GM10266 (cell line): Measurements from ENCODE around the gene OR5AN1.
"Not testable (repeated sequence)": the region's sequence is repeated elsewhere in the genome, so short reads cannot be mapped to it uniquely, and the experiment has no call there.

Experiments used
- DNase-seq: peaks from one replicate; pipeline ENCODE4 v3.0.0; 2012; ENCODE audit errors: extremely low spot score
- TF ChIP-seq, protein P1 (sequence below): IDR thresholded peaks from 2 replicates; pipeline ENCODE4 v1.5.1; 2012; ENCODE audit warnings: mild to moderate bottlenecking, low read depth; ENCODE audit not compliant: control insufficient read depth, insufficient read depth; ENCODE audit errors: missing control alignments

Gene OR5AN1

DNA sequence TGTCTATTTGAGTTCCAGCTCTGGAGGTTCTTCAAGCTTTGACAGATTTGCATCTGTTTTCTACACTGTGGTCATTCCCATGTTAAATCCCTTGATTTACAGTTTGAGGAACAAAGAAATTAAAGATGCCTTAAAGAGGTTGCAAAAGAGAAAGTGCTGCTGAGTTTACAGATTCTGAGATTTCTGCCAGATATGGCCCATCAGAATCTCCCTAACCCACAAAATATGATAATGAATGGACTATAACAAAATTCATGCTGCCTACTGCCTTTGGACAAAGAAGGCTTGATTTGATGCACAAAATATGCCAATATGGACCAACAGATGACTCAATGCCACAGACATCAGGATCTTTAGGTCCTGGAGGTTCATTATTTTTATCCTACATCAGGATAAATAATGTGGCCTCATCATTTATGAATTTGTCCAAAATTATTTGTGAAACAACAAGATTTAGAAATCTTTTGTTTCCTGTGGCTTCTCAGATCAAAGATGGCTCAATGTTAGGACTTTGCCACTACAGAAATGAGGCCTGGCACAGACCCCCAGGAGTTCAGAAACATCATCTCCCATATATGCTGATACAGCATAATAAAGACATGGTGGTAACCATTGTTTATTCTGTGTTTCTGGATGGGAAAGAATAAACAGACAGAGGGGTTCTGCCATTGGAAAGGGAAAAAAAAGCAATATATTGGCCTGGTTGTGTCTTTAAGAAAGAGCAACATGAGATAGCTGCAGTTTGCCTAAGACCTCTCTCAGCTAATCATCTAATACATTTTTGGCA, 6.7 kb downstream of the OR5AN1 start:
- TF ChIP-seq, protein P1, sequence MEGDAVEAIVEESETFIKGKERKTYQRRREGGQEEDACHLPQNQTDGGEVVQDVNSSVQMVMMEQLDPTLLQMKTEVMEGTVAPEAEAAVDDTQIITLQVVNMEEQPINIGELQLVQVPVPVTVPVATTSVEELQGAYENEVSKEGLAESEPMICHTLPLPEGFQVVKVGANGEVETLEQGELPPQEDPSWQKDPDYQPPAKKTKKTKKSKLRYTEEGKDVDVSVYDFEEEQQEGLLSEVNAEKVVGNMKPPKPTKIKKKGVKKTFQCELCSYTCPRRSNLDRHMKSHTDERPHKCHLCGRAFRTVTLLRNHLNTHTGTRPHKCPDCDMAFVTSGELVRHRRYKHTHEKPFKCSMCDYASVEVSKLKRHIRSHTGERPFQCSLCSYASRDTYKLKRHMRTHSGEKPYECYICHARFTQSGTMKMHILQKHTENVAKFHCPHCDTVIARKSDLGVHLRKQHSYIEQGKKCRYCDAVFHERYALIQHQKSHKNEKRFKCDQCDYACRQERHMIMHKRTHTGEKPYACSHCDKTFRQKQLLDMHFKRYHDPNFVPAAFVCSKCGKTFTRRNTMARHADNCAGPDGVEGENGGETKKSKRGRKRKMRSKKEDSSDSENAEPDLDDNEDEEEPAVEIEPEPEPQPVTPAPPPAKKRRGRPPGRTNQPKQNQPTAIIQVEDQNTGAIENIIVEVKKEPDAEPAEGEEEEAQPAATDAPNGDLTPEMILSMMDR = no peak

DNA sequence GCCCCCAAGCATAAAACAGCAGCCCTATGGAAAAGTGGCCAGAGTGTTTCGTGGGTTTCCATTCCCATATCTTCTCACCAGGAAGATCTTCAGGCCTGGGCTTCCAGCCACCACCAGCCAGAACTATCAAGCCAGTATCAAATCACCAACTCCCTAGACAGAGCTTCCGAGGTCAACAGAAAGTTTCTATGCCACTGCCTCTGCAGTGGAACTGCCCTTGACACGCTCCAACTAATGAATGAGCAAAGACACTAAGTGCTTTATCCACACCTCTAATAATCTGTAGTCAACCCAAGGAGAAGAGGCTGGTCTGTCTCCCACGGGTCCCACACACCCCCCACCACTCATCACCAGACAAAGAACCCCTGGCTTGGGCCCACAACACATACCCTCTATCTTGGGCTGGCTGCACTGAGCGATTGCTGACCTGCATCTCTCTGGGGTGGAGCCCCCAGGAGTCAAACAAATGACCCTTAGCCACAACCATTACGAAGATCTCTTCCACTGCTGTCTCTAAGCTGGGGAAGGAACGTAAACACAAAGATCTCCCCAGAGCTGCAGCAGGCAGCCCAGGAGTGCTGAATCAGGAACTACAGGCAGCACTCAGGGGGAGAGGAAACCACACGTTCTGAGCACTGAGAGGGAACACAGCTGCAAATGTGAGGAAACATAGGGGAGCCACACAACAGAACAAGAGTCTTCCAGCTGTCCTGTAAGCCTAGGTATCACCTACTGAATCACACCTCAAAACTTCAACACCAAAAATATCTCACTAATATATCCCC, 9.7 kb downstream of the OR5AN1 start:
- no peak for DNase-seq
- TF ChIP-seq, protein P1 = no peak

More for the DNA sequence above, 6.7 kb downstream of the OR5AN1 start:
- no peak for DNase-seq

DNA sequence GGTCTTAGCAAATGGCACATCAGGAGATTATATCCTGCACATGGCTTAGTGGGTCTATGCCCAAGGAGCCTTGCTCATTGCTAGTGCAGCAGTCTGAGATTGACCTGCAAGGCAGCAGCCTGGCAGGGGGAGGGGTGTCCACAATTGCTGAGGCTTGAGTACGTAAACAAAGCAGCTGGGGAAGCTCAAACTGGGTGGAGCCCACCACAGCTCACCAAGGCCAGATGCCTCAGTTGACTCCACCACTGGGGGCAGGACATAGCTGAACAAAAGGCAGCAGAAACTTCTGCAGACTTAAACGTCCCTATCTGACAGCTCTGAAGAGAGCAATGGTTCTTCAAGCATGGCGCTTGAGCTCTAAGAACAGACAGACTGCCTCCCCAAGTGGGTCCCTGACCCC, 13.6 kb downstream of the OR5AN1 start:
- DNase-seq = not testable (repeated sequence)

DNA sequence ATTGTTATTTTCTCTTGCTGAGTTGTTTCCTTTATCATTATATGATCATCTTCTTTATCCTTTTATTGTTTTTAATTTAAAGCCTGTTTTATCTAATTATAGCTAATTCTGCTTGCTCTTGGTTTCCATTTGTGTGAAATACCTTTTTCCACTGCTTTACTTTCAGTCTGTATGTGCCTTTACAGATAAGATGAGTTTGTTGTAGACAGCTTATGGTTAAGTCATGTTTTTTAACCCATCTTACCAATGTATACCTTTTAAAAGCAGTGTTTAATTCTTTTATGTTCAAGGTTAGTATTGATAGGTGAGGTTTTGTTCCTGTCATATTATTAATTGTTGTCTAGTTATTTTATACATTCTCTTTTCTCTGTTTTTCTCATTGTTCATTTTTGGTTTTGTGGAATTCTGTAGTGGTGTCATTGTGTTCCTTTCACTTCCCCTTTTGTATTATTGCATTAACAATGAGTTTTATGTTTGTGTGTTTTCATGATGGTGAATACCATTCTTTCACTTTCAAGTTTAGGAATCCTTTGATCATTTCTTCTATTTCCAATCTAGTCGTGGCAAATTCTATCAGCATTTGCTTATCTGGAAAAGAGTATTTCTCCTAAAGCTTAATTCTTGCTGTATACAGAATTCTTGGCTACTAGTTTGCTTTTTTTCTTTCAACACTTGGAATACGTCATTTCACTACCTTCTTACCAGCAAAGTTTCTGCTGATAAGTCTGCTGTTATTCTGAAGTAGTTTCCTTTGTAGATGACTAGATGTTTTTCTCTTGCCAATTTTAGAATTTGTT, 21.8 kb downstream of the OR5AN1 start:
- peak; percentile 20 for DNase-seq
- TF ChIP-seq, protein P1 = no peak

DNA sequence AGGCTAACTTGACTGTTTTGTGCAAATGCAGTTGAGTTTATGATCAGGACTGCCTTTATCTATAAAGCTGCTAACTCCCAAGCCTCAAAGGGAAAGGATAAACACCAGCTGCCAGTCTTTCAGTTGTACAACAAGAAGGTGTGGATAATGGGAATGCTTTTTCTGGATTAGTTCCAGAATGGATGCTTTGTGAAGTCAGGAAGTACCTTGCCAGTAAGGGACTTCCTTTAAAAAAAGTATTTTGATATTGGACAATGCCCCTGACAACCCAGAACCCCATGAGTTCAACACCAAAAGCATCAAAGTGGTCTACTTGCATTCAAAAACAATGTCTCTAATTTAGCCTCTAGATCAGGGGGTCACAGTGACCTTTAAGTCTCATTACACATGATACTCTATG, 35.5 kb downstream of the OR5AN1 start:
- DNase-seq = no peak
- TF ChIP-seq, protein P1 = no peak

DNA sequence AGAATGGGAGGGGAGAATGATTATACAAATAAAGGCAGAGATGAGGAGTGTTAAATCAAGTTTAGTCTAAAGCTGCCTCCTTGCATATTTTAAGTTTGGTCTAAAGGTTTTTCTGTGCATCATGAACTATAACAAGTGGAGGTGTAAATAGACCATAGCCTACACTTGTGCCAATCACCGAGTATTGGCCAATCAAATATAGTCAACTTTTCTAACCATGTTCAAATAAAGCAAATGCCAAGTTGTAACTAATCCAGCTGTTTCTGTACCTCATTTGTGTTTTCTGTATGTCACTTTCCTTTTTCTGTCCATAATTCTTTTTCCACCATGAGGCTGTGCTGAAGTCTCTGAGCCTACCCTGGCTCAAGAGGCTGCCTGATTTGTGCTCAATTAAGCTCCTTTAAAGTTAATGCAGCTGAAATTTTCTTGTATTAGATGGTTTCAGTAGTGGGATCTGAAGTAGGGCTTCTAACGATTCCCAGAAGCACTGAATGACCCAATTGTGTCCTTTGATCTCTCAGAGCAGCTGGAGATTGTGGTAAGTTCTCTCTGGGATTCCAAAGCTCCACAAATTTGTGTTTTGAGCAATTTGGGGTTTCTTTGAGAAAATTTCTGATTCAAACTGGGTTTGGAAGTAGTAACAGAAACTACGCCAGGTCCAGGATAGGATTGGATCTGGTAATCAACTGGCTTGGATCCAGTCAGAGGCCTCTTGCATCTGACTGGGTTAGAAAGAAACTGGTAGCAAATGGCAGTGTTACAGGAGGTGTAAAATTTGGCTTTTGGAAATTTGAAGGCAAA, 42.0 kb downstream of the OR5AN1 start:
- no peak for DNase-seq
- TF ChIP-seq, protein P1 = no peak

DNA sequence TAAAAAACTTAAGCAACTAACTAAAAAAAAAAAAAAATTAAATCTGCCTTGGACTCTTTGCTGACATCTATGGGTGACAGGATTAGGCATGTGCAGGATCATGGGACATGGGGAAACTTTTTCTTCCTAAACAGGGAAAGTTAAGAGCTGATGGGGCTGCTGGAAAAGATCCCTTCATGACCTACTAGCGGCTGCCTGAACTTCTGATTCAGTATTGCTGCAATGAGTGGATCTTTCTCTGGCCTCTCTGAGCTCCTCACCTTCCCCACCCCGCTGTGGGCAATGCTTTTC, 42.5 kb downstream of the OR5AN1 start:
- no peak for DNase-seq
- TF ChIP-seq, protein P1 = no peak
